Measurements from ENCODE around the gene MEGF9.

DNA sequence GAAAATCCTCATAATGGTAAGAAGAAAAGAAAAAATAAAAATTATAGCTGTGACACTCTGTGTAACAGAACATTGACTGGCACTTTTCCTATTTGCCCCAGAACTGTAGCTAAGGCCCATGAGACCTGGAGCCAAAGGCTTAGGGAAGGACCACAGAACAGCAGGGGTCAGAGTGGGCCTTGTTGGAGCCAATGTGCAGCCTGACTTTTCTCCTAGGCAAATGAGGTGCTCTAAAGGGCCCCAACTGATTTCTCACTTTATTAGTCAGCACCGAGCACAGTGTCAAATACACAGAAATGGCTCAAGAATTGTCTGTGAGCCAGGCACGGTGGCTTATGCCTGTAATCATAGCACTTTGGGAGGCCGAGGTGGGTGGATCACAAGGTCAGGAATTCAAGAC, 4.0 kb upstream of the MEGF9 start:
- TF ChIP-seq EP300 (IDR thresholded peaks at IDR 0.05) (no peak), CTCF (IDR thresholded peaks at IDR 0.05) (no peak)

All from sigmoid colon (tissue), 4 donors.